HCEC 1CT (cell line): ENCODE results near the gene TMEM258.

Experiments used
- DNase-seq: peaks from one replicate; pipeline ENCODE4 v3.0.0-alpha.2; 2017

Gene TMEM258

DNA sequence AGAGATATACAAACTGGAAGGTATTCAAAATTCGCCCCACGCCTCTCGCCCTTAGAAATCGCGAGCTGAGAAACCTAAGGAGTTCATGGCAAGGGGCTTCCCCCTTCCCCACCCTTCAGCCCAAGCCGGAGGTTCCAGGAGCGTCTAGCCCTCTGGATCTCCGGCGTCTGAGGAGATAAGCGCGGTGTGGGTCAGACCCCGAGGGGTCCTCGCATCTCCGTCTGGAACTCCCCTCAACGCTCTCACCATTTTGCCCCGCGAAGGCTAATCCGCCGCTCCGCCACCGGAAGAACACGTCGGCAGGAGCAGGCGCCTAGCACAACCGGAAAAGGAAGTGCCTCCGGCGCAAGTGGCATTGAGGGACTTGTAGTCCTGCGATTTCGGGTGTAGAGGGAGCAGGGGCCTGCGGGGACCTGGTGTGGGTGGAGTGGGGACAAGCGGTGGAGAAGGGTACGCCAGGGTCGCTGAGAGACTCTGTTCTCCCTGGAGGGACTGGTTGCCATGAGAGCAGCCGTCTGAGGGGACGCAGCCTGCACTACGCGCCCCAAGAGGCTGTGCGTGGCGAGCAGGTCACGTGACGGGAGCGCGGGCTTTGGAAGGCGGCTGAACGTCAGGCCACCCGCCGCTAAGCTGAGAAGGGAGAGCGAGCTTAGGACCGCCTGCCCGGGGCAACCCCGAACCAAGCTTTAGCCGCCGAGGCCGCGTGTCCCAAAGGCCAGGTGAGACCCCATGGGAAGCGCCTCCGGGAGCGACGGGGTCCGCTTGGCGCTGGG, at the start of gene TMEM258, which contains the start of gene FEN1:
TSS of gene TMEM258 (minus strand) at position 290 of the 773 bp plus-strand sequence. CDS start at position 249, 41 bp downstream.
TSS of gene FEN1 (plus strand) at position 602 of the 773 bp plus-strand sequence. CDS start 2,451 bp downstream, outside the sequence.
- DNase-seq = peak; percentile 92

DNA sequence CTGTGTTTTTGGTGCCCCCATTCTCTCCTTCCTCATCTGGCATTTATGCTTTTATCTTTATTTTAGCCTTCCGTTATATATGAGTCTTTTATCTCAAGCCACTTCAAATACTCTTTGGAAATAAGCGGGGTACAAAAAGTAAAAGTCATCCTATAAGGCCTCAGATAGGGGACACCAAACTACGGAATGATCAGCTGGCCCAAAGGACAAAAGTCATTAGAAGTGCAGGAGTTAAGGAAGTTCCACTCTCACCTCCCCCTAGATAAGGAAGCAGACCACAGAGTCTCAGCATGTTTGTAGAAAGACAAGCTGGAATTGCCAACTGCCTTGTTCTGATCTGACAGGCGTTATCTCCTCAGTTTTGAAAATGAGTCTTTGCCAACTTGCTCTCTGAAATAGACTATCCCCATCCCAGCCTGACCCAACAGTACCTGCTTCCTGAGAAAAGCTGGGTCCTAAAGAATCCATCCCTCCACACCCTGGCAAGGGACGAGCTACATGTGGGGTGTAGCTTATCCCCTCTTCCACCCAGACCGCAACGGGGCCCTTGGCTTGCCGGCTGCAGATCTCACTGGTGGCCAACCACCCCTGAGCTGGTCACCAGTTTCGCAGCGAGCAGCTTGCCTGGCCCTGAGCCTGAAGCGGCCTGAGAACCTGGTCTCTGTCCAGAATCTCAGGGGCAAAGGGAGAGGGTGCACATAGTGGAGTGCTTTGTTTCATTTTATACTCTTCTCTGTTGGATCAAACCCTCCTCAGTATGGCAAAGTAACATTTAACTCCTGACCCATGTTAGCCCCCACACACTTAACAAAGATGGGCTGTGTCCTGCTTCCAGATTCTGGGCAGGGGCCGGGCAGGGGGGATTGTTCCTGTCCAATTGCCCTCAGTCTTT, 49.5 kb upstream of the TMEM258 start:
- DNase-seq = no peak

DNA sequence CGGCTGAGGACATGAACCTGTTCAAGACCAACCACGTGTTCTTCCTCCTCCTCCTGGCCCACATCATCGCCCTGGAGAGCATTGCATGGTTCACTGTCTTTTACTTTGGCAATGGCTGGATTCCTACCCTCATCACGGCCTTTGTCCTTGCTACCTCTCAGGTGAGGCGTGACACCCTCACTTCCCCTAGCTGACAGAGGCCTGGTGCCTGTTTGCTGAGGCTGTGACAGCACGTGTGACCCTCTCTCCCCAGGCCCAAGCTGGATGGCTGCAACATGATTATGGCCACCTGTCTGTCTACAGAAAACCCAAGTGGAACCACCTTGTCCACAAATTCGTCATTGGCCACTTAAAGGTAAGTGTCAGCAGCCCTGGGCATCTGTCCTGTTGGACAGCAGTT, 48.0 kb upstream of the TMEM258 start:
- DNase-seq = no peak

DNA sequence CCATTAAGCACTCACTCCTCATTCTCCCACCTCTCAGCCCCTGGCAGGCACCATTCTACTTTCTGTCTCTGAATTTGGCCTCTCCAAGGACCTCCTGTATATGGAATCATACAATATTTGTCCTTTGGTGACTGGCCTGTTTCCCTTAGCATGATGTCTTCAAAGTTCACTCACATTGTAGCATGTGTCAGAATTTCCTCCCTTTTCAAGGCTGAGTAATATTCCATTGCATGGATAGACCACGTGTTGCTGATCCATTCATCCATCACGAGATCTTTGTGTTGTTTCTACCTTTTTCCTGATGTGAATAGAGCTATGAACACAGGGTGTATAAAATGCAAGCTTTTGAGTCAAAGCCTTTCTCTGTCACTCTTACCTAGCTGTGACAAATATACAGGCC, 47.3 kb upstream of the TMEM258 start:
- no peak for DNase-seq

DNA sequence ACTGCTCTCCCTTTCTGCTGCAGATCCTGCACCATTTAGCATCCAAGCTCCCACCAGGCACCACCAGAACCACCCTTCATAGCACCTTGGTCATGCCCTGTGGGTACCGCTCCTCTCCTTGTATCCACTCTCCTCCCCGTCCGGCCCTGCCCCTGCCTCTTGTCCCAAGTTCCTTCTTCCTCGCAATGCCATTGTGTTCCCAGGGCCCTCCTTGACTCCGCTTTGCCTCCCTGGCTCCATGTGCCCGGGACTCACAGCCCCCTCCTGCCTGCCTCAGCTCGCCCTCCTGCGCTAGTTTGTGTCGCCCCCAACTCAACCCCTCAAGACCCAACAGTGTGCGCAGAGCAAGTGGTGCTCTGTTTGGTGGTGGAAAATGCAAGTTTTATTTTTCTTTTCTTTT, 46.5 kb upstream of the TMEM258 start:
- DNase-seq = no peak

GRCh38 chr11:61838501-61838900, 46.1 kb upstream of the TMEM258 start:
- no peak for DNase-seq

GRCh38 chr11:61837411-61838005, 45.1 kb upstream of the TMEM258 start:
- no peak for DNase-seq

GRCh38 chr11:61836193-61836592, 43.8 kb upstream of the TMEM258 start:
- DNase-seq = no peak

- DNase-seq = peak; percentile 89
These were observed 42.1 kb upstream of the TMEM258 start for GRCh38 chr11:61834278-61835048.

DNA sequence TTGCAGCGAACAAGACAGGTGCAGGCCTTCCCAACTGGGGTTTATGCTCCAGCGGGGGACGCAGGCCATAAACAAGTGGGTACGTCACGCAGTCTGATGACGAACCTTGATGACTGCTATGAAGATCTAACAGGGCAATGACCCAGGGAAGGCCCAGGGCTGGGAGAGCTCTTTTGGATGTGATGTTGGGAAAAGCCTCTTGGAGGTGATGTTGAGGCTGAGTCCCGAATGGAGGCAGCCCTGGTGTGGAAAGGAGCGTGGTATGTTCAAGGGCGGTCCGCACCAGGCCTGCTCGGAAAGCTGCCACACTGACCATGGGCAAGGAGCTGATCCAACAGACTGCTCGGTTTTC, 41.5 kb upstream of the TMEM258 start:
- DNase-seq = no peak

GRCh38 chr11:61833471-61833870, 41.1 kb upstream of the TMEM258 start:
- no peak for DNase-seq

GRCh38 chr11:61832754-61833153, 40.4 kb upstream of the TMEM258 start:
- DNase-seq = no peak

DNA sequence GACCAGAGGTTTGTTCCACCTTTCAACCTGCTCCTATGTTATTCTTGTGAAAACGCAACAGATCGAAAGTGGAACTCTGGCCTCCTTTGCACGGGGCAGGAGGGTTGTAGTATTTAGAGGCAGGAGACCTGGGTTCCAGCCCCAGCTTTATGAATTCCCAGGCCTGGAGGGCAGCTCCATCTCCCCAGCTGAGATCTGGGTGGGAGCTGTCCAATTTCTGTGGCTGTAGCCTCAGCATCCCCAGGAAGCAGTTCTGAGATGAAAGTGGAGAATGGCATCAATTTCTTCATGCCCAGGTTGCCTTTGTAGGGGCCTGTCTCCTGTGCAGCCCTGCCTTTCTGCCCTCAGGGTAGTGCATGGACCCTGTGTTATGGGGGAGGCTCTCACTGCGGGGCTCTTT, 39.8 kb upstream of the TMEM258 start:
- no peak for DNase-seq

DNA sequence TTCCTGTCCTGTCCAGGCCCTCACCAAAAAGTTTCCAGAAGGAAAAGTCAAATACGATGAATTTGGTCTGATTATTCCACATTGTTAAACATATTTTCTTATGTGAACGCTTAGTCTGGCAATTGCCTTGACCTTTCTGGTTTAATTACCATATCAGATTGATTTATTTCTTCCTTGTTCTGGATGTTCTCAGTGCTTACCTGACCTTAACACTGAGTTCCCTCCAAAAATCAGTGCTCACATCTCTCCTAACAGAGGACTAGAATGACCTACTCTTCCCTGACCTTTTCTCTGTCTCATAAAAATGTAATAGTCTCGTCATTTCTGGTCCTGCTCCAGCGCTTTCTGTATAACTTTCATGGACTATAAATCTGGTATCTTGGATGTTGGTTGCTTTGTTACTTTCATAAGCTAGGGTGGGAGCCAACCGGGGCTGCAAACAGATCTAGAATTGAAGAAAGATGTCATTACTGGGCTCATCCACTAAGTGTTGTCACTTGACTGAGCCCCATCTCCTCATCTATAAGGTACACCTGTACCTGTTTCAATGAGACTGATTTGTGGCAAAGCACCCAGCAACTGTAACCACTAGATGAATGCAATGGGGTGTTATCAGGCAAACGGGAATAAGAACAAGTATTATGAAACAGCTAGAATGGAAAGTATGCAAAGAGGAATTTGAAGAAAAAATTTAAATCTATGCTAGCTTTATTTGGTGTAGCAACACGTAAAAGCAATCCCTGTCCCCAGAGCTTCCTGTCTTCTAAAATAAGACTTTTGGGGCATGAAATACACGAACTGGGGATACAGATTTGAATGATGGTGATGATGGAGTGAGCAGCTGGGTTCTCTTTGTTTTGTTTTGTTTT, 38.1 kb upstream of the TMEM258 start:
- no peak for DNase-seq

DNA sequence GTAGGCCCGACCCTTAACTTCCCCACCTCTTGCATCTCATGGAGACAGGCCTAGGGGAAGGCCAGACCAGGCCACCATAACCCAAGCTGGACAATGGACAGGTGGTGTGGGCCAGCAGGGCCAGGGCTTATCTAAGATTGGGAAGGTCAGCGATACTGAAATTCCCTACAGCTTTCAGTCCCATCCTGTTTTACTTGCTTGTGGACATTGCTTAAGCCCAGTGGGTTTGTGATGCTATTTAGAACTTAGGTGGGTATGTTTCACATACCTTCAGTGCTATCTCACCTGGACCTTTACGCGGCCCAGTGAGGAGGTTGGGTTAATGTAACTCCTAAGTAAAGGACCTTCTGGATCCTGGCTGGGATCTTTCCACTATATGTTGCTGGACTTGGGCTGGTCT, 37.4 kb upstream of the TMEM258 start:
- DNase-seq = no peak

- DNase-seq = peak; percentile 32
These were observed 36.4 kb upstream of the TMEM258 start for GRCh38 chr11:61828629-61829407.

GRCh38 chr11:61828379-61828628, 35.9 kb upstream of the TMEM258 start:
- no peak for DNase-seq

DNA sequence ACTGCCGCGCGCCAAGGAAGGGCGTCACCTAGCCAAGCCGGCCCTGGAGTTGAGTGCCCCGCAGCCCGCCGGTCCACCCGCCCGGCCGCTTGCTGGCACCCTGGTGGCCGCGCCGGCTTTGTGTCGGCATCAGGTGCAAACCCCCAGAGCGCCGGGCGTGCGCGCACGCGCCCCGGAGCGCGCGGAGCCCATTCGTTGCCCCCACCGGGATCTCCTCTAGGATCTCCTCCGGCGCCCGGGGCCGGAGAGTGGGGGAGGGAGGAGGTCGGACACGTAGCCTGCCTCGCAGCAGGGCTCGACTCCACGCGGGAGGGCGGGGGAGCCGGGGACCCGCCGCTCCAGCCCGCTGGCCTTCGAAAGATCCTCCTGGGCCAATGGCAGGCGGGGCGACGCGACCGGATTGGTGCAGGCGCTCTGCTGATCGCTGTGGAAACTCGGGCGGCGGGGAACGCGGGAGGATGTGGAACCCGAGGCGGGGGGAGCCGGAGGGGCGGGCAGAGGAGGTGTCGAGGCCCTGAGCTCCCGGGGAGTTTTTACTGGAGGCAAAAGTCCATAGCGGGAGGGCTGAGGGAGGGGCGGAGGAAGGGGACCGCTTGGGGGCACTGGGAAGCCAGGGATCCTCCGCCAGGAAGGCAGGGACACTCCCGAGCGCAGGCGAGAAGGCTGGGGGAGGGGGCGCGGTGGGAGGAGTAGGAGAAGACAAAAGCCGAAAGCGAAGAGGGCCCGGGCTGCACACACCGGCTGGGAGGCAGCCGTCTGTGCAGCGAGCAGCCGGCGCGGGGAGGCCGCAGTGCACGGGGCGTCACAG, 35.4 kb upstream of the TMEM258 start, which contains the start of gene FADS2:
TSS of gene FADS2 (plus strand) at position 730 of the 808 bp plus-strand sequence. CDS start 91 bp downstream, outside the sequence.
- DNase-seq = peak; percentile 98

DNA sequence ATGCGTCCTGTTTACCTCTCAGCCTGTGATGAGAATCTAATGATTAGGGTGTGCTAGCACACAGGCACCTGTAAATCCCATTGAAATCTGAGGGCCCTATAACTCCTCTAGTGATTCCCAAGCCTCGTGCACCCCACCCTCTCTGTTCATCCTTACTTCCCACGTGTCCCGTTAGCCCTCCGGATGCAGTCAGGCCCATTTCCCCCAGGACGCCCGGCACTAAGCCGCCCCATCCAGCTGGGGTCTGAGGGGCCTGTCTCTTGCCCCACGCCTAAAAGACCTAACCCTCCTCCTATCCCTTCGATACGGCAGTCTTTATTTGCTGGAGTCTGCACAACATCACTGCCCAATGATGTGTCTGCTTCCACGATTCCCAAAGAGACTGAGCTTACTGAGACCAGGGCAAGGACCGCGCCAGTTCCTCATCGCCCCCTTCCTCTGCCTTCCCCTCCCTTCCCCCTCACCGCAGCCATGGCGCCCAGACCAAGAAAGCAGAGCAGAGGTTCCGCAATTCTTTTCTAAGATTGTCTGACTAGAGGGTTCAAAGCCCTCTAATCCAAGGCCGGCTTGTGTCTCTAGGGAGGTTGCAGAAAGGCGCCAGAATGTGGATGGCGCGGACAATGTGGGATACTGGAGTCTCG, 34.7 kb upstream of the TMEM258 start:
- DNase-seq = peak; percentile 10

GRCh38 chr11:61820174-61820573, 27.8 kb upstream of the TMEM258 start:
- DNase-seq = peak; percentile 85
